Fibroblast of pulmonary artery (primary cell): ENCODE measurements around the gene MEP1B.

Source experiments
- DNase-seq: peaks from one replicate; pipeline ENCODE4 v3.0.0-alpha.2; 2010; ENCODE audit warnings: low read depth
- H3K4me3 ChIP-seq: replicated peaks from 2 replicates; pipeline ENCODE4 v1.5.1; 2011; ENCODE audit warnings: low read depth, mild to moderate bottlenecking, control low read depth, low read length, moderate library complexity
- TF ChIP-seq, protein P1 (sequence below): IDR thresholded peaks from 2 replicates; pipeline ENCODE4 v1.5.1; 2011; ENCODE audit warnings: mild to moderate bottlenecking, control low read depth, low read length, inconsistent platforms; ENCODE audit errors: missing control alignments

MEP1B gene

GRCh38 chr18:32190209-32190608, 370 bp downstream of the MEP1B start:
- no peak for DNase-seq
- TF ChIP-seq, protein P1, sequence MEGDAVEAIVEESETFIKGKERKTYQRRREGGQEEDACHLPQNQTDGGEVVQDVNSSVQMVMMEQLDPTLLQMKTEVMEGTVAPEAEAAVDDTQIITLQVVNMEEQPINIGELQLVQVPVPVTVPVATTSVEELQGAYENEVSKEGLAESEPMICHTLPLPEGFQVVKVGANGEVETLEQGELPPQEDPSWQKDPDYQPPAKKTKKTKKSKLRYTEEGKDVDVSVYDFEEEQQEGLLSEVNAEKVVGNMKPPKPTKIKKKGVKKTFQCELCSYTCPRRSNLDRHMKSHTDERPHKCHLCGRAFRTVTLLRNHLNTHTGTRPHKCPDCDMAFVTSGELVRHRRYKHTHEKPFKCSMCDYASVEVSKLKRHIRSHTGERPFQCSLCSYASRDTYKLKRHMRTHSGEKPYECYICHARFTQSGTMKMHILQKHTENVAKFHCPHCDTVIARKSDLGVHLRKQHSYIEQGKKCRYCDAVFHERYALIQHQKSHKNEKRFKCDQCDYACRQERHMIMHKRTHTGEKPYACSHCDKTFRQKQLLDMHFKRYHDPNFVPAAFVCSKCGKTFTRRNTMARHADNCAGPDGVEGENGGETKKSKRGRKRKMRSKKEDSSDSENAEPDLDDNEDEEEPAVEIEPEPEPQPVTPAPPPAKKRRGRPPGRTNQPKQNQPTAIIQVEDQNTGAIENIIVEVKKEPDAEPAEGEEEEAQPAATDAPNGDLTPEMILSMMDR, result no peak
- no peak overlapping the region for H3K4me3 ChIP-seq

- H3K4me3 ChIP-seq, result no peak overlapping the region
- DNase-seq, result no peak
- TF ChIP-seq, protein P1, result no peak
Measured at GRCh38 chr18:32195881-32196815, 6.3 kb downstream of the MEP1B start.

DNA sequence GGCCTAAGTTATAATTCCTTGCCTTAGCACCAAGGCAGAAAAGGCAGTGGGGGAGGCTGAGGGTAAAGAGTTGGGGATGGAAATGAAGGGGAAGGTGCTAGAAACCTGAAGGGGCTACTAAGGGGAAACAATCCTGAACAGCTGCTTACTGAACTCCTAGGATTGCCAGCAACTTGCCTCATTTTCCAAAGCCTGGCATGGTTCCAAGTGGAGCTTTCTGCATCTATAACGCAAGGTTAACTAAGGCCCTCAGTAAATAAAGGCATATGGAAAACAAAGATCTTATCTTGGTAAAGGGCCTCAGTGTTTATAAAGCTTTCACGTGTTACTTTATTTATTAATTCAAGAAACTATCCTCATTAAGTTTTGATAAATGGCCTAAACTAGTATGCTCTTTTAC, 10.9 kb downstream of the MEP1B start:
- DNase-seq, result no peak
- H3K4me3 ChIP-seq, result no peak overlapping the region
- TF ChIP-seq, protein P1, result no peak

- no peak overlapping the region for H3K4me3 ChIP-seq
- TF ChIP-seq, protein P1, result no peak
- DNase-seq, result no peak
Measured at GRCh38 chr18:32201948-32202672, 12.3 kb downstream of the MEP1B start.

GRCh38 chr18:32208023-32208422, 18.2 kb downstream of the MEP1B start:
- H3K4me3 ChIP-seq, result no peak overlapping the region
- DNase-seq, result no peak
- TF ChIP-seq, protein P1, result no peak

GRCh38 chr18:32208577-32208976, 18.7 kb downstream of the MEP1B start:
- TF ChIP-seq, protein P1, result no peak
- H3K4me3 ChIP-seq, result no peak overlapping the region
- DNase-seq, result no peak
